ENCODE data around the gene TTLL11. TPM values are rescaled to one million over a fixed set of nuclear protein-coding genes. Genes with fewer than 3 reads are reported as not detected.

Gene TTLL11
- total RNA-seq, 1 experiment from 2014 or later: 13.6 TPM

GRCh38 chr9:122116448-122117173, 23.5 kb upstream of the TTLL11 start:
- no TSS peak for BruUV-seq (replicated peaks)
- Mint-ChIP-seq H3K4me1 (ENCODE audit: insufficient read depth, unreplicated experiment) (peaks cover 5% of the 10 kb centered on the region), H3K27me3 (ENCODE audit: insufficient read depth, unreplicated experiment) (peaks cover 35% of the 10 kb centered on the region), H3K27ac (ENCODE audit: low read depth, unreplicated experiment) (no peak overlapping the region), H3K4me3 (ENCODE audit: unreplicated experiment) (no peak overlapping the region), H3K9me3 (ENCODE audit: unreplicated experiment) (no peaks in the 10 kb centered on the region), H3K36me3 (ENCODE audit: insufficient read depth, unreplicated experiment) (no peaks in the 10 kb centered on the region)
- POLR2A ChIA-PET: no interaction called here
- TF ChIP-seq, protein P1, sequence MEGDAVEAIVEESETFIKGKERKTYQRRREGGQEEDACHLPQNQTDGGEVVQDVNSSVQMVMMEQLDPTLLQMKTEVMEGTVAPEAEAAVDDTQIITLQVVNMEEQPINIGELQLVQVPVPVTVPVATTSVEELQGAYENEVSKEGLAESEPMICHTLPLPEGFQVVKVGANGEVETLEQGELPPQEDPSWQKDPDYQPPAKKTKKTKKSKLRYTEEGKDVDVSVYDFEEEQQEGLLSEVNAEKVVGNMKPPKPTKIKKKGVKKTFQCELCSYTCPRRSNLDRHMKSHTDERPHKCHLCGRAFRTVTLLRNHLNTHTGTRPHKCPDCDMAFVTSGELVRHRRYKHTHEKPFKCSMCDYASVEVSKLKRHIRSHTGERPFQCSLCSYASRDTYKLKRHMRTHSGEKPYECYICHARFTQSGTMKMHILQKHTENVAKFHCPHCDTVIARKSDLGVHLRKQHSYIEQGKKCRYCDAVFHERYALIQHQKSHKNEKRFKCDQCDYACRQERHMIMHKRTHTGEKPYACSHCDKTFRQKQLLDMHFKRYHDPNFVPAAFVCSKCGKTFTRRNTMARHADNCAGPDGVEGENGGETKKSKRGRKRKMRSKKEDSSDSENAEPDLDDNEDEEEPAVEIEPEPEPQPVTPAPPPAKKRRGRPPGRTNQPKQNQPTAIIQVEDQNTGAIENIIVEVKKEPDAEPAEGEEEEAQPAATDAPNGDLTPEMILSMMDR (IDR thresholded peaks at IDR 0.05; ENCODE audit: unreplicated experiment): no peak
- CTCF ChIA-PET: interaction anchor here (0.5 to 3.1 kb wide), 7 partner anchors 8 to 562 kb away, joined by 3 to 24 read pairs (median 4); no protein-coding TSS in a partner anchor
- no peak for DNase-seq (ENCODE audit: unreplicated experiment)
- intact Hi-C loops (cut with micrococcal nuclease): no loop called here

DNA sequence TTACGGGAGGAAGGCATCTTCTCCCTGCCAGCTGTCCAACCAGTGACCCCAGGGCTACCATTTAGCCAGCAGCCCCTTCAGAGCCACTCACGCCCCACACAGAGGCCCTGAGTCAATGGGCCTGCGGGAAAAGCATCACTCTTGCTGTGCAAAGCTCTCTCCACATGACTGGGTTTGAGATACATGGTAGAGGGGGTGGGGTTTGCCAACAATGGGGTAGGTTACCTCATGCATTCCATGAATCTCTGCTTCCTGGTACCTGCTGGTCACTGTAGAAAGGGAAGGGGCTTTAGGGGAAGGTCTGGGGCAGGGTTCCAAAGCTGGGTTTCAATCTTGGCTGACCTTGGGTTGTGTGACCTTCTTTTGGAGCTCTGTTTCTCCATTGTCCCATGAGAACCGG, 22.9 kb upstream of the TTLL11 start:
- intact Hi-C loops (cut with micrococcal nuclease): no loop called here
- H3K9me3 Mint-ChIP-seq (ENCODE audit: unreplicated experiment): no peaks in the 10 kb centered on the region
- CTCF ChIA-PET: interaction anchor here (0.6 to 3.1 kb wide), 8 partner anchors 8 to 348 kb away, joined by 3 to 24 read pairs (median 4); no protein-coding TSS in a partner anchor

GRCh38 chr9:122115176-122116035, 22.3 kb upstream of the TTLL11 start:
- Mint-ChIP-seq H3K27ac (ENCODE audit: low read depth, unreplicated experiment) (no peak overlapping the region), H3K4me3 (ENCODE audit: unreplicated experiment) (no peak overlapping the region), H3K4me1 (ENCODE audit: insufficient read depth, unreplicated experiment) (peaks cover 5% of the 10 kb centered on the region), H3K9me3 (ENCODE audit: unreplicated experiment) (no peaks in the 10 kb centered on the region), H3K36me3 (ENCODE audit: insufficient read depth, unreplicated experiment) (no peaks in the 10 kb centered on the region), H3K27me3 (ENCODE audit: insufficient read depth, unreplicated experiment) (peaks cover 35% of the 10 kb centered on the region)
- POLR2A ChIA-PET: no interaction called here
- TF ChIP-seq, protein P1 (IDR thresholded peaks at IDR 0.05; ENCODE audit: unreplicated experiment): no peak
- no peak for DNase-seq (ENCODE audit: unreplicated experiment)
- BruUV-seq (replicated peaks): no TSS peak
- intact Hi-C loops (cut with micrococcal nuclease): no loop called here
- CTCF ChIA-PET: interaction anchor here (0.6 to 3.1 kb wide), 8 partner anchors 9 to 786 kb away, joined by 3 to 24 read pairs (median 4); no protein-coding TSS in a partner anchor

More for the DNA sequence above, 22.9 kb upstream of the TTLL11 start:
- DNase-seq (ENCODE audit: unreplicated experiment): no peak
- Mint-ChIP-seq H3K4me3 (ENCODE audit: unreplicated experiment) (no peak overlapping the region), H3K36me3 (ENCODE audit: insufficient read depth, unreplicated experiment) (no peaks in the 10 kb centered on the region), H3K27ac (ENCODE audit: low read depth, unreplicated experiment) (no peak overlapping the region), H3K4me1 (ENCODE audit: insufficient read depth, unreplicated experiment) (peaks cover 5% of the 10 kb centered on the region), H3K27me3 (ENCODE audit: insufficient read depth, unreplicated experiment) (peaks cover 35% of the 10 kb centered on the region)
- no TSS peak for BruUV-seq (replicated peaks)
- TF ChIP-seq, protein P1 (IDR thresholded peaks at IDR 0.05; ENCODE audit: unreplicated experiment): no peak
- POLR2A ChIA-PET: no interaction called here

GRCh38 chr9:122113574-122113973, 20.5 kb upstream of the TTLL11 start:
- Mint-ChIP-seq H3K9me3 (ENCODE audit: unreplicated experiment) (no peaks in the 10 kb centered on the region), H3K27ac (ENCODE audit: low read depth, unreplicated experiment) (no peak overlapping the region), H3K4me3 (ENCODE audit: unreplicated experiment) (no peak overlapping the region), H3K27me3 (ENCODE audit: insufficient read depth, unreplicated experiment) (peaks cover 35% of the 10 kb centered on the region), H3K4me1 (ENCODE audit: insufficient read depth, unreplicated experiment) (peaks cover 5% of the 10 kb centered on the region), H3K36me3 (ENCODE audit: insufficient read depth, unreplicated experiment) (no peaks in the 10 kb centered on the region)
- TF ChIP-seq, protein P1 (IDR thresholded peaks at IDR 0.05; ENCODE audit: unreplicated experiment): no peak
- POLR2A ChIA-PET: no interaction called here
- CTCF ChIA-PET: interaction anchor here (1.1 to 2.5 kb wide), 3 partner anchors 9 to 15 kb away, joined by 3 to 13 read pairs (median 6); no protein-coding TSS in a partner anchor
- intact Hi-C loops (cut with micrococcal nuclease): no loop called here
- BruUV-seq (replicated peaks): no TSS peak
- DNase-seq (ENCODE audit: unreplicated experiment): no peak
